Gastroesophageal sphincter (tissue), 3 donors: Measurements from ENCODE around the gene SH2D5.

Source experiments
- CTCF ChIP-seq, 4 experiments: fragments of 200-600 bp in 2 of 4; fragments of 450-650 bp in 2 of 4; sonication (generic) in 1 of 4; IDR thresholded peaks; one replicate each; pipeline ENCODE4 v1.5.1; 2017 to 2019; ENCODE audit warnings: antibody characterized with exemption in 4 of 4, mild to moderate bottlenecking in 2 of 4, moderate library complexity in 2 of 4
- EP300 ChIP-seq: sonication (generic); formaldehyde crosslinking; IDR thresholded peaks from one replicate; pipeline ENCODE4 v1.6.1; 2017; ENCODE audit warnings: antibody characterized with exemption, mild to moderate bottlenecking
- POLR2A ChIP-seq, 2 donors: fragments of 450-650 bp; IDR thresholded peaks; one replicate each; pipeline ENCODE4 v1.6.1; 2017; ENCODE audit warnings: antibody characterized with exemption in 2 of 2, mild to moderate bottlenecking in 2 of 2, moderate library complexity in 1 of 2
- POLR2AphosphoS5 ChIP-seq: sonication (generic); formaldehyde crosslinking; IDR thresholded peaks from one replicate; pipeline ENCODE4 v1.6.1; 2017; ENCODE audit warnings: antibody characterized with exemption

- TF ChIP-seq POLR2A (IDR thresholded peaks at IDR 0.05), result no peak
- no peak for TF ChIP-seq CTCF (IDR thresholded peaks at IDR 0.05)
- TF ChIP-seq EP300, result no peak
- TF ChIP-seq POLR2AphosphoS5, result no peak
Measured at GRCh38 chr1:20770314-20771087, 38.0 kb upstream of the SH2D5 start.
